Measurements from ENCODE around the gene ZNF554. TPM values are rescaled to one million over a fixed set of nuclear protein-coding genes. Genes with fewer than 3 reads are reported as not detected.
"Not testable (repeated sequence)": the region's sequence is repeated elsewhere in the genome, so short reads cannot be mapped to it uniquely, and the experiment has no call there.

The ZNF554 gene
- total RNA-seq, 2 experiments from 2014 or later, result 1.7 TPM

DNA sequence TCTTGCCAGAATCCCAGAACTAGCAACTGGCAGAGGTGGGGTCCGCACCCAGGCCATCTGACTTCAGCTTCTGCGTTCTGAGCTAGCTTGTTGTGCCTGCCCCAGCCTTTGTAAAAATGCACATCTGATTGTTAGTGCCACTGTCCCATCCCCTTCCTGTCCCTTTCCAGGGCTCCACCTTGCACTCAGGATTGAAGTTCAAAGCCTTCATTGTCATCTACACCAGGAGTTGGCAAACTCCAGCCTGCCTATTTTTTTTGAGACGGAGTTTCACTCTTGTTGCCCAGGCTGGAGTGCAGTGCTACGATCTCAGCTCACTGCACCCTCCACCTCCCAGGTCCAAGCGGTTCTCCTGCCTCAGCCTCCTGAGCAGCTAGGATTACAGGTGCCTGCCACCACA is 31.4 kb upstream of the ZNF554 start:
- CTCF ChIA-PET, result interaction anchor here (0.8 to 1.1 kb wide), 2 partner anchors 32 to 50 kb away, joined by 3 read pairs; partner anchors contain the start of gene ZNF554
- POLR2A ChIA-PET, result no interaction called here

DNA sequence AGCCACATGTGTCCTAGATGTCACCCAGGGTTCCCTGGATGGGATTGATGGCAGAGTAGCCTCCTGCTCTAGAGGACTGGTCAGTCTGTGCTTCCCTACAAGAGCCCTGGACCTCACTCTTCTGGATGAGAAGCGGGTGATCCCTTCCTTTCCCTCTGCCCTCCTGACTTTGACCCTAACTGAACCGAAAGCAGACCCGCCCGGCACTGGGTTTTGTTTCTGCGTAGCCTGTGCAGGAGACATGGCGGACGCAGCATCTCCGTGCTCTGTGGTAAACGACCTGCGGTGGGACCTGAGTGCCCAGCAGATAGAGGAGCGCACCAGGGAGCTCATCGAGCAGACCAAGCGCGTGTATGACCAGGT is 29.5 kb upstream of the ZNF554 start:
- ChIA-PET POLR2A (no interaction called here), CTCF (no interaction called here)

DNA sequence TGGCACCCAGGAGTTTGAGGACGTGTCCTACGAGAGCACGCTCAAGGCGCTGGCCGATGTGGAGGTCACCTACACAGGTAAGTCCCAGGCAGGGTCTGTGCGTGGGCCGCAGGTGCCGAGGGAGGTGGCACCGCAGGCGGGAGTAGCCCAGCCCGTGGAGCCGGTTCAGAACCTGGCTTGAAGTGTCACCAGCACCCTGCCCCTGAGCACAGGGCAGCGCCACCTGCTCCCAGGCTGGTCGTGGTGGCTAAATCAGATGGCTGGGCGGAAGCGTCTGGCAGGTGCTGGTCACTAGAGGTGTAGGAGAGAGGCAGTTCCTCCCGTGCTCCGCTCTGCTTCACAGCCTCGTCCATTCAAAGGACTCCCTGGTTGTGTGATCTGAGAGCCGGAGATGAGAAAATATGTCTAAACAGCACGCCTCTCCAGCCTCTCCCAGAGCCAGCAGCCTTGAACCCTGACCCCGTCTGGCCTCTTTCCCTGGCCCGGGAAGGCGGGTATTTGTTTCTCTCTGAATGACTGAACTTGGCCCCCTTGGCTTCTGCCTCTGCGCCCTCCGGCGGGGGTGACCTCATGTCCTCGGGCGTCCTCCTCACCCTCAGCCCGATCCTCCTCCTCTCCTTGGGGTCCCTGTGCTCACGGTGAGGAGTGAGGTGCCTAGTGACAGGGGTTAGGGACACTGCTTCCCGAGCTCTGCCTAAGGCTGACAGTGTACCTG is 29.0 kb upstream of the ZNF554 start:
- CTCF ChIA-PET, result no interaction called here
- POLR2A ChIA-PET, result no interaction called here

DNA sequence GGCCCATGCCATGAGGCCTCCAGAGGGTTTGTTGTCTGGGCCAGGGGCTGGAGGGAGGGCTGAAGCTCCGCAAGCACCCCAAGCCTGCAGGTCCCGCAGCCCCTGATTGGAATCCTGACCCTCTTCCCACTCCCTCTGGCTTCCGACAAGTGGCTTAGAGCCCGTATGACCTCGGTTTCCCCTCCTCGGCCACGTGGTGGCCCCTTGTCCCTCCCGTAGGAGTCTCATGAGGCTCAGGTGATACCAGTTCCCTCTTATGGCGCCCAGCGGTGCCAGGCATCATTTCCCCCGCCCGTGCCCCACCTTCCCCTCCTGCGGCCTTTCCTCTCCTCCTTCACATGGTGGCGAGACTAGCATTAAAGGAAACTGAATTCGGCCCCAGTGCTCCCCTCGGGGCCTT is 28.2 kb upstream of the ZNF554 start:
- POLR2A ChIA-PET, result no interaction called here
- CTCF ChIA-PET, result no interaction called here

DNA sequence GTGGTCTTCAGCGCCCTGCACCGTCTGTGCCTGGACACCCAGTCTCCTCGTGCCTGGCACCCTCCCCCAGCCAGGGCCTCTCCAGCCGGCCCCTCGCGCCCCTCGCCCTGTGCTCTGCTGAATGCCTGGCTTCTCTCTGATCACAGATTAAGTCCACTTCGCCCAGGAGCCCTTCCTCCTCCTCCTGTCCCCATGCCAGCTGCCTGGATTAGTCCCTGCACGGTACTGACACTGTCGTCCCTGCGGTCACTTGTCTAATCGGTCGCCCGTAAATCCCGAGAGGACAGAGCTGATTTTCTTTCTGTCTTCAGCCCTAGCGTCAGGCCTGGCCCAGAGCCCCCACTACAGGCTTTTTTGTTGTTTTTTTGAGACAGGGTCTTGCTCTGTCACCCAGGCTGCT is 27.8 kb upstream of the ZNF554 start:
- ChIA-PET CTCF (no interaction called here), POLR2A (no interaction called here)

DNA sequence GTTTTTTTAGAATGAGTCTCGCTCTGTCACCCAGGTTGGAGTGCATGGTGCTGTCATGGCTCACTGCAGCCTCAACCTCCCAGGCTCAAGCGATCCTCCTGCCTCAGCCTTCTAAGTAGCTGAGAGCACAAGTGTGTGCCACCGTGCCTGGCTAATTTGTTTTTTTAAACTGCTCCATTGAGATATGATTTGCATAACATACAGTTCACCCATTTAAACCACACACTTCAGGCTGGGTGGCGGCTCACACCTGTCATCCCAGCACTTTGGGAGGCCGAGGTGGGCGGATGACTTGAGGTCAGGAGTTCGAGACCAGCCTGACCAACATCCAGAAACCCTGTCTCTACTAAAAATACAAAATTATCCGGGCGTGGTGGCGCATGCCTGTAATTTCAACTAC is 27.0 kb upstream of the ZNF554 start:
- CTCF ChIA-PET, POLR2A ChIA-PET: not testable (repeated sequence)

DNA sequence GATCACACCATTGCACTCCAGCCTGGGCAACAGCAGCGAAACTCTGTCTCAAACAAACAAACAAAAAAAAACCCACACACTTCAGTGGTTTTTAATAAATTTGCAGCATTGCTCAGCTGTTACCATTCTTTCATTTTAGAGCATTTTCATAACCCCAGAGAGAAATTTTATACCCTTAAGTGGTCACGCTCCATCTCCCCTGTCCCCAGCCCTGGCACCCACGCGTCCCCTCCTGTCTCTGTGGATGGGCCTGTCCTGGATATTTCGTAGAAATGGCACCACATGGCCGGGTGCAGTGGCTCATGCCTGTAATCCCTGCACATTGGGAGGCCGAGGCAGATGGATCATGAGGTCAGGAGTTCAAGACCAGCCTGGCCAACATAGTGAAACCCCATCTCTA is 26.5 kb upstream of the ZNF554 start:
- POLR2A ChIA-PET, result no interaction called here
- CTCF ChIA-PET, result no interaction called here

DNA sequence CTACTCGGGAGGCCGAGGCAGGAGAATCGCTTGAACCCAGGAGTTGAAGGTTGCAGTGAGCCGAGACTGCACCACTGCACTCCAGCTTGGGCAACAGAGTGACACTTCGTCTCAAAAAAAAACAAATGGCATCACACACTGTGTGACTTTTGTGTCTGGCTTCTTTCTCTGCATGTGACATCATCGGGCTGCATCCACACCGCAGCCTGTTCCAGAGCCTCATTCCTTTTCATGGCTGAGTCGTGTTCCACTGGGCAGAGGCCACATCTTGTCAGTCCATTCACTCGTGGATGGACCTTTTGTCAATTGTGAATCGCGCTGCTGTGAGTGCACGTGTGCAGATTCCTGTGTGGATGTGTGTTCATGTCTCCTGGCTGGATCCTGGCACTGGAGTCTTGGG is 26.1 kb upstream of the ZNF554 start:
- ChIA-PET CTCF (no interaction called here), POLR2A (no interaction called here)

DNA sequence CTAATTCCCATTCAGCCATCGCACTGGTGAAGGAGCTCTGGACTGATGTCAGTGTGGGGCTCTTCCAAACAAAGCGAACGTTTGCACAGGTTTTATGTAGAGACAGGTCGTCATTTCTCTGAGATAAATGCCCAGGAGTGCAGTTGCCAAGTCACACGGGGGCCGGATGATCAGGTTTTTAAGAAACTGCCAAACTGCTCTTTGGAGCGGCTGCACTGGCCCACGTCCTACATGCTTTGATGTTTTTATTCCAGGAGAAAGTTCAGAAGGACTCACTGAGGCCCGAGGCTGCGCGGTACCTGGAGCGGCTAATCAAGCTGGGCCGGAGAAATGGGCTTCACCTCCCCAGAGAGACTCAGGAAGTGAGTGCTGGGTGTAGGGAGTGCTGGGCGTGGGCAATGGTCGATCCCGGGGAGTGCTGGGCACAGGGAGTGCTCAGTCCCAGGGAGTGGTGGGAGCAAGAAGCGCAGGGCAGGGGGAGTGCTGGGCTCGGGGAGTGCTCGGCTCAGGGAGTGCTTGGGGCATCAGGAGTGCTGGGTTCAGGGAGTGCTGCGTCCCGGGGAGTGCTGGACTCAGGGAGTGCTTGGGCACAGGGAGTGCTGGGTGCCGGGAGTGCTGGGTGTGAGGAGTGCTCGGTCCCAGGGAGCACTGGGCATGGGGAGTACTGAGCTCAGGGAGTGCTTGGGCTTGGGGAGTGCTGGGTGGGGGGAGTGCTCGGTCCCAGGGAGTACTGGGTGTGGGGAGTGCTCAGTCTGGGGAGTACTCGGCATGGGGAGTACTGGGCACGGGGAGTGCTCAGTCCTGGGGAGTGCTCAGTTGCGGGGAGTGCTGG is 23.6 kb upstream of the ZNF554 start:
- ChIA-PET CTCF (interaction anchor here (0.9 kb wide), 1 partner anchor 46 kb away, joined by 3 read pairs; no protein-coding TSS in a partner anchor), POLR2A (interaction anchor here (0.7 kb wide), 1 partner anchor 12 kb away, joined by 3 read pairs; no protein-coding TSS in a partner anchor)

DNA sequence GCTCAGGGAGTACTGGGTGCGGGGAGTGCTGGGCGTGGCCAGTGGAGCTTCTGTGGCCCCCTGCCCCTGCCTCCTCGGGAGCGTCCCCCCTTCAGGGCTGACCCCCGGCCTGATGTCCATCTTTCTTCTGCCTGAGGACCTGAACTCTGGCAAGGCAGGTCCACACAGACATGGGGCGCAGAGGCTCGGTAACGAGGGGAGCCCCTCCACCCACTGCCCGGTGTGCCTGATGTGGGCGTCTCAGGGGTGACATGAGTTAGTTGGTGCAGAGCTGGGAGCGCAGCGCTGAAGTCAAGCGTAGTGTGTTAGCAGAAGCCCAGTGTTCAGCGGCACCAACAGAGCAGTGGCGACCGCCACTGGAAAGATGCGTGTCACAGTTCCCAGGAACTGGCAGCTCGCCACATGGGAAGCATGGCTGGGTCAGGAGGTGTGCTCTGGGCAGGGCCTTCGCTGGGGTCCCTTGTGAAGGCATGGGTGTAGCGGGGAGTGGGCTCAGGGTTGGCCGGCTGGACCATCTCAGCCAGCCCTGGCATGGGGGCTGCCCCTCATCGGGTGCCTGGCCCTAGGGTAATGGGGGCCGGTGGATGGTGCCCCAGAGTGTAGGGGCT is 22.9 kb upstream of the ZNF554 start:
- CTCF ChIA-PET, result no interaction called here
- POLR2A ChIA-PET, result no interaction called here

DNA sequence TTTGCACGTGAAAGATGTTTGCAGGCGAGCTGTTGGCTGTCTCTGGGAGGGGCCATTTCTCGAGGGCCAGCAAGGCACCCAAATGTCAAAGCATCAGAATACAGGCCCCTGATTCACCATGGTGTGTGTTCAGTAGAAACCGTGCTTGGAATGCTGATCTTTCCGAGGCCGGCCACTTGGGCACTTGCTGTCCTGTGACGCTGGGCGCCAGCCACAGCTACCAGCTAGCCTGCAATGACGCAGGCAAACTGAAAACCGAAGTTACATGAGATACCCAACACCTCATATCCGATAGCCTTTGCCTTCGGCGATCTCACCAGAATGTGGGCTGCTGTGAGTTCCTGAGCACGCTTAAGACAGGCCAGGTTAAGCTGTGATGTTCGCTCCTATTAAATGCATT is 22.4 kb upstream of the ZNF554 start:
- POLR2A ChIA-PET, result no interaction called here
- CTCF ChIA-PET, result no interaction called here

DNA sequence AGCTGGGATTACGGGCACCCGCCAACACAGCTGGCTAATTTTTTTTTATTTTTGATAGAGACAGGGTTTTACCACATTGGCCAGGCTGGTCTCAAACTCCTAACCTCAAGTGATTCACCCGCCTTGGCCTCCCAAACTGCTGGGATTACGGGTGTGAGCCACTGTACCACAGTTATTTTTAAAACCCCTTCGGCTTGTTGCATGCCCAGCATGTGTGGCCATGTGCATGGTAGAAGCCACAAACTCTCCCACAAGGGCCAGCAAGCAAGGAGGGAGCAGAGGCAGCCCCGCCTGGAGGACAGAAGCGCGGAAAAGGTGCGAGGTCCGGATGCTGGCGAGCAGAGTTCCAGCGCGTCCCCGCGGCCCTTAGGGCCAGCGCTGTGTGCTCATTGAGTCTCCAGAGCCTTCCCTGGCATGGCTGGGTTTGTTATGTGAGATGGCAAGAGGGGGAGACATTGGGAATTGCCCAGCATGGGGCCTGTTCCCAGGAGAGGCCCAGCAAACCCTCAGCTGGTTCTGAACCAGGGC is 21.4 kb upstream of the ZNF554 start:
- POLR2A ChIA-PET, result no interaction called here
- CTCF ChIA-PET, result no interaction called here

DNA sequence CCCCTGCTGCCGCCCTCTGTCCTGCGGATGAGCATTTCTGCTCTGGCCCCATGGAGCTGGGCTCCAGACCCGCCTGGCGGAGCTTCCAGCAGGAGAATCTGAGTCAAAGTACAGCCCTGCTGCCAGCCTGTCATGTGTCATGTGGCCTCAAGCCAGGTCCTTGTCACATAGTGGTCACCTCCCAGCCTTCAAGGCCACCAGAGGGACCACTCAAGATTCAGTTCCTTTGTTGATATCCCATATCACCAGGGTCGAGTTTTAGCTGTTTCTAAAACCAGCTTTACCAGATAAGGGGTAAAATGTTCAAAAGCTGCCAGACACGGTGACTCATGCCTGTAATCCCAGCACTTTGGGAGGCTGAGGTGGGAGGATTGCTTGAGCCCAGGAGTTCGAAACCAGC is 20.9 kb upstream of the ZNF554 start:
- POLR2A ChIA-PET, result no interaction called here
- CTCF ChIA-PET, result no interaction called here

DNA sequence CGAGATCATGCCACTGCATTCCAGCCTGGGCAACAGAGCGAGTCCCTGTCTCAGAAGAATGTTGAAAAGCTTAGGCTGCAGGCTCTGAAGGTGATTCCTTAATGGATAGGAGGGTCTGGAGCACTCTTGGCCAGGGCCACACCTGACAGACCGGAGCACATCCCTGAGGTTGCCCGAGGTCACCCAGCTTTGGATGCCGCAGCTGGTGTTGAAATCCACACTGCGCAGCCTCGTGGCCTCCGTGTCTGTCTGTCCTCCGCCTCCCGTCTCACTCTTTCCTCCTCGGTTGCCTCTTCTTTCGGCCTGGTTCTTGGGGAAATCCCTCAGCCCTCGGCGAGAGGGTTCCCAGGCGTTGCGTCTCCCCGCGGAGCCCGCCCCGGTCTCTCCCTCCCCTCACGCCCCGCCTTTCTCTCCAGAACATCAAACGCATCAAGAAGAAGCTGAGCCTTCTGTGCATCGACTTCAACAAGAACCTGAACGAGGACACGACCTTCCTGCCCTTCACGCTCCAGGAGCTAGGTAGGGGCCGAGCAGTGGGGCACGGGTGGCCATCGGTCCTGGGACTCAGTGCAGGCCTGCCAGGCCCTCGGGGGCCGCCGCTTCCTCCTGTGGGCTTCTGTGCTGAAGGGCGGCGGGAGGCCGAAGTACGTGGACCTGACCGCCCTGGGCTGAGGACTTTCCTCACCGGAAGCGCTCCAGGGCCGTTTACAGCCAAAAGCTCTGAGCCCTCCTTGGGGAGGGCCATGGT is 20.2 kb upstream of the ZNF554 start:
- CTCF ChIA-PET, result no interaction called here
- POLR2A ChIA-PET, result no interaction called here

DNA sequence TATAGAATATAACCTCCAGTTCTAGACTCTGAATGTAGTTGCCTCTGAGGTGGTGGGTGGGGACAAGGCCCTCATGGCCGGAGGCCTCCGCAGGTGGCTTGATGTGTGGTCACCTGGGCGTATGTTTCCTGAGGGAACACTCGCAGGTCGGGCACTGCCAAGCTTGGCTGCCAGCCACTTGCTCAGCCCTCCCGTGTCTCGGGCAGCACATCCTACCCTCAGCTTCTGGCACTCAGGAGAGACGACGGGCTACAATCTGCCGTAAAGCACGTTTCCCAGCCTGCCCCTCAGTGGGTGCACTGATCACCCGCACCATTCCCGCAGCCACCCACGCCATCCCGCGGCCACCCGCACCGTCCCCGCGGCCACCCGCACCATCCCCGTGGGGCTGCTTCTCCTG is 19.2 kb upstream of the ZNF554 start:
- CTCF ChIA-PET, result no interaction called here
- POLR2A ChIA-PET, result no interaction called here

DNA sequence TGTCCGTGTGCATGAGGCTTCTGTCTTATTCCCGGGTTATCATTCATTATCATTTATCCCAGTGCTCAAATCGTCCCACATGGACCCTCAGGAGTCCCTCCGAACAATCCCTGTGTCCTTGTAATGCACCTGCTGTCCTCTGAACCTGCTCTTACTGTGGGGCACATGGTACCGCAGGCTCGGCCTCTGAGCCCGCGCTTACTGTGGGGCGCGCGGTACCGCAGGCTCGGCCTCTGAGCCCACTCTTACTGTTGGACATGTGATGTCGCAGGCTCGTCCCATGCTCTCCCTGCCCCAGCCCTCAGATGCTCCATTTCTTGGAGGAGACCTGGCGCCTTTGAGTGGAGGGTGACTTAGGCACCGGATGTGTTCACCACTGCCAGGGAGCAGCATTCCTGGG is 16.8 kb upstream of the ZNF554 start:
- ChIA-PET POLR2A (no interaction called here), CTCF (no interaction called here)

DNA sequence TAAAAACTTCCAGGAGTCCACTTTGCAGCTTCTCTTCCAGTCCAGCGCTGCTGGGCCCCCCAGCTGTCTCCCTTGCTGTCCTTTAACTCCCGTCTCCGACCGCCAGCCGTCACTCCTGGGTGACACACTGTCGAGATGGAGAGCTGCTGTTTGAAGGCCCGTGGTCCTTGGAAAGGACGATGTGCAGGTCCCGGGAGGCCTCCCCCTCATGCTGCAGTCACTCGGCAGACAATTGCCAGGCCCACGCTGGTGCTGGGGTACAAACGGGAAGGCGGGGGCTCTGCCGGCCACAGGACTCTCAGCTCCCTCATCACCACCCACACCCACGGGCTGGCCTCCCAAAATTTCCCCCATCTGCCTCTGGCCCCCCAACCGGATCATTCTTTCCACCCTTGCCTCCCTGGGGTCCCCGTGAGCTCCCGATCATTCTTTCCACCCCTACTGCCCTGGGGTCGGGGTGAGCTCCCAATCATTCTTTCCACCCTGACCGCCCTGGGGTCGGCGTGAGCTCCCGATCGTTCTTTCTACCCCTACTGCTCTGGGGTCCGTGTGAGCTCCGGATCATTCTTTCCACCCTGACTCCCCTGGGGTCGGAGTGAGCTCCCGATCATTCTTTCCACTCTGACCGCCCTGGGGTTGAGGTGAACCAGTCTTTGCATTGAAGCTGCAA is 16.0 kb upstream of the ZNF554 start:
- CTCF ChIA-PET, result no interaction called here
- POLR2A ChIA-PET, result no interaction called here

DNA sequence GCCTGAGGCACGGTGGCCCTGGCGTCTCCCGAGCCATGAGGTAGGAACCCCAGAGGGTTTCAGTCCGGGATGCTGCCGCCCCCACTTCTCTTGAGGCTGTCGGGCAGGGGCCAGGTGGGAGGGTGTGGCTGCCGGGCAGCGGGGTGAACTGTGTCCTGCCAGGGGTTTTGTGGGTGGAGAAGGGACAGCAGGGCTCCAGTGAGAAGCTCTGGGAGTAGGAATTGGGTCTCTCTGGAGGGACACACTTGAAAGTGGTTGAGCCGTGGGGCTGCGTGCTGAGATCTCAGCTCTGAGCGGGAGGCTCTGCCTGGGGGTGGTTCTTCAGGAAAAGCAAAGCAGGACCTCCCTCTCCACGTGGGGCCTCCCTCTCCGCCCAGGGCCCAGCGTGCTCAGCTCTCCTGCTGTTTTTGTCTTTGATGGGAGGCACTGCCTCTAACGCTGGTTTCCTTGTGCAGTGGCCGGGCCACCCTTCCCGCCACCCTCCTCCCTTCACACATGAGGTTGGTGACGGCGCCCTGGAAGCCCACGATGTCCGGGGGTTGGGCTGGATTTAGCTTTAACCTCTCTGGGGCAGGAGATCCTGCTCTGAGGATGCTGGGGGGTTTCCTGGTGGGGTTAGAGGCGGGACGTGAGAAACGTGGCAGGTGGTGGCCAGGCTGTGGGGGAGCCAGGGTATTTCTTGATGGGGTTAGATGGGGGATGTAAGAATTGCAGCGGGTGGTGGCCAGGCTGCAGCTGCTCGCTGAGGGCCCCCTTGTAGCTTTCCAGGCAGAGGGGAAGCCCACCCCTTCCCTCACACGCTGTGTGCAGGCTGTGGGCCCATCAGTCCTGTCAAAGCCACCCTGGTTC is 15.3 kb upstream of the ZNF554 start:
- POLR2A ChIA-PET, result no interaction called here
- CTCF ChIA-PET, result no interaction called here

DNA sequence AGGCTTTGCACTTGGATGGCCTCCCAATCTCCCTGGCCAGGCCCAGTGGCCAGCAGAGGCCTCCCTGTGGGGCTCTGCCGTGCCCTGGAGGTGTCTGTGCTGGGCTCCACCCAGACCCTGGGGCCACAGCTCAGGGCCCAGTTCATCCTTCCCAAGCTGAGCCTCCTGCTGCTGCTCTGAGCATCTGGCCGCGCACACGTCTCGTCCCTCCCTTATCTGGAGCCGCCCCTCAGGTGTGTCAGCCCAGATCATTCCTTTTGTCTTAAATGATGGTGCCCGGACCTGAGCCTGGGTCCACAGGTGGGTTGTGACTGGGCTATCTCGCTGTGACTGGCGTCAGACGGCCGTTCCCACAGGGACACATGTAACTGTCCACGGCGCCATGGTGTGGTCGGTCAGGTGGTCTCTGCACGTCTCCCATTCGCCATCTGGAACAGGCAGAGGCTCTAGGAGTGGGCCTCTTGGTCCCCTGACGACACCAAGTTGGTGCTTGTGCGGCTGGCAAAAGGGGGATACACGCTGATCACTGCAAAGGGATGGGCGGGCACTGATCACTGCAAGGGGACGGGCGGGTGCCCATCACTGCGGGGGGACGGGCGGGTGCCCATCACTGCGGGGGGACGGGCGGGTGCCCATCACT is 14.3 kb upstream of the ZNF554 start:
- CTCF ChIA-PET, result no interaction called here
- POLR2A ChIA-PET, result no interaction called here

All from activated CD8-positive, alpha-beta memory T cell treated with anti-CD3 and anti-CD28 coated beads for 36 hours (primary cell).